Right atrium auricular region (tissue), 2 donors: ENCODE measurements around the gene CNTNAP2. TPM values are rescaled to one million over a fixed set of nuclear protein-coding genes. Genes with fewer than 3 reads are reported as not detected.

ENCODE experiments used
- DNase-seq: peaks from one replicate; pipeline ENCODE4 v3.0.0-alpha.2; 2019; ENCODE audit warnings: low spot score
- H3K27ac ChIP-seq, 2 donors: fragments of 200-600 bp; sonication (generic); 1 replicate in 1 of 2; 2 replicates in 1 of 2; pipeline ENCODE4 v1.5.1; 2016 to 2019
- H3K27me3 ChIP-seq, 2 donors: fragments of 200-600 bp; sonication (generic); one replicate each; pipeline versions ENCODE4 v1.5.1 to v1.6.0; 2017 to 2019
- H3K36me3 ChIP-seq: fragments of 200-600 bp; sonication (generic); one replicate; pipeline ENCODE4 v1.5.1; 2016
- H3K4me1 ChIP-seq, 2 donors: fragments of 200-600 bp; sonication (generic); one replicate each; pipeline versions ENCODE4 v1.5.1 to v1.6.0; 2017 to 2019
- H3K4me3 ChIP-seq, 2 donors: fragments of 200-600 bp; sonication (generic); 1 replicate in 1 of 2; 2 replicates in 1 of 2; pipeline ENCODE4 v1.5.1; 2017 to 2019; ENCODE audit warnings: mild to moderate bottlenecking in 1 of 2, moderate library complexity in 1 of 2
- H3K9me3 ChIP-seq, 2 donors: fragments of 200-600 bp; sonication (generic); one replicate each; pipeline ENCODE4 v1.5.1; 2019
- CTCF ChIP-seq, 2 donors: fragments of 200-600 bp; sonication (generic); IDR thresholded peaks; one replicate each; pipeline ENCODE4 v1.5.1; 2019; ENCODE audit warnings: antibody characterized with exemption in 2 of 2
- total RNA-seq, 2 donors: library from RNA; depleted of rRNA; stranded (reverse); fragments of >200 nt; gene quantifications; one replicate each; pipeline ENCODE4 v1.1.0, GENCODE V29; 2016

The CNTNAP2 gene
- total RNA-seq, 2 donors from 2014 or later = 1.1 to 1.7 TPM

- Histone ChIP-seq H3K9me3 (no peaks in the 10 kb centered on the region), H3K4me3 (no peak overlapping the region), H3K4me1 (no peaks in the 10 kb centered on the region), H3K27me3 (no peaks in the 10 kb centered on the region), H3K36me3 (no peaks in the 10 kb centered on the region), H3K27ac (no peak overlapping the region)
- TF ChIP-seq CTCF (IDR thresholded peaks at IDR 0.05) = no peak
- no peak for DNase-seq
Measured at GRCh38 chr7:146355216-146355615, 238.6 kb downstream of the CNTNAP2 start.

- Histone ChIP-seq H3K27me3 (no peaks in the 10 kb centered on the region), H3K4me3 (no peak overlapping the region), H3K4me1 (no peaks in the 10 kb centered on the region), H3K9me3 (no peaks in the 10 kb centered on the region), H3K27ac (no peak overlapping the region), H3K36me3 (no peaks in the 10 kb centered on the region)
- no peak for TF ChIP-seq CTCF (IDR thresholded peaks at IDR 0.05)
- DNase-seq = no peak
Measured at GRCh38 chr7:146359176-146359575, 242.6 kb downstream of the CNTNAP2 start.

- Histone ChIP-seq H3K36me3 (no peaks in the 10 kb centered on the region), H3K4me1 (no peaks in the 10 kb centered on the region), H3K27ac (no peak overlapping the region), H3K27me3 (no peaks in the 10 kb centered on the region), H3K9me3 (no peaks in the 10 kb centered on the region), H3K4me3 (no peak overlapping the region)
- DNase-seq = no peak
- no peak for TF ChIP-seq CTCF (IDR thresholded peaks at IDR 0.05)
Measured at GRCh38 chr7:146366938-146367337, 250.3 kb downstream of the CNTNAP2 start.

- no peaks in the 10 kb centered on the region for H3K4me1 ChIP-seq
- H3K27me3 ChIP-seq = no peaks in the 10 kb centered on the region
- TF ChIP-seq CTCF (IDR thresholded peaks at IDR 0.05) = no peak
- H3K36me3 ChIP-seq = no peaks in the 10 kb centered on the region
- H3K9me3 ChIP-seq = no peaks in the 10 kb centered on the region
- no peak for DNase-seq
- no peak overlapping the region for H3K4me3 ChIP-seq
- H3K27ac ChIP-seq = no peak overlapping the region
Measured at GRCh38 chr7:146370171-146370570, 253.6 kb downstream of the CNTNAP2 start.

GRCh38 chr7:146375170-146375569, 258.6 kb downstream of the CNTNAP2 start:
- no peak for DNase-seq
- no peaks in the 10 kb centered on the region for H3K4me1 ChIP-seq
- H3K4me3 ChIP-seq = no peak overlapping the region
- no peak overlapping the region for H3K27ac ChIP-seq
- no peak for TF ChIP-seq CTCF (IDR thresholded peaks at IDR 0.05)
- H3K9me3 ChIP-seq = no peaks in the 10 kb centered on the region
- no peaks in the 10 kb centered on the region for H3K36me3 ChIP-seq
- H3K27me3 ChIP-seq = no peaks in the 10 kb centered on the region

GRCh38 chr7:146378196-146378595, 261.6 kb downstream of the CNTNAP2 start:
- H3K27ac ChIP-seq = no peak overlapping the region
- no peak overlapping the region for H3K4me3 ChIP-seq
- no peaks in the 10 kb centered on the region for H3K27me3 ChIP-seq
- TF ChIP-seq CTCF (IDR thresholded peaks at IDR 0.05) = no peak
- H3K36me3 ChIP-seq = no peaks in the 10 kb centered on the region
- no peak for DNase-seq
- H3K4me1 ChIP-seq = no peaks in the 10 kb centered on the region
- H3K9me3 ChIP-seq = no peaks in the 10 kb centered on the region
